MM.1S (cell line): ENCODE measurements around the gene BFSP1.

ENCODE experiments used
- EZH2 ChIP-seq: fragments of 300-600 bp; sonication (generic); optimal IDR thresholded peaks from 2 replicates; pipeline ENCODE3; 2017; ENCODE audit warnings: low read depth, mild to moderate bottlenecking, antibody characterized with exemption, low read length, mixed read lengths
- EZH2phosphoT487 ChIP-seq: fragments of 300-600 bp; sonication (generic); IDR thresholded peaks from 2 replicates; pipeline ENCODE4 v1.6.1; 2018; ENCODE audit warnings: antibody characterized with exemption, low read length
- TF ChIP-seq, protein P1 (sequence below): fragments of 300-600 bp; sonication (generic); IDR thresholded peaks from 2 replicates; pipeline ENCODE4 v1.5.1; 2016; ENCODE audit warnings: antibody characterized with exemption, low read length, mixed read lengths

DNA sequence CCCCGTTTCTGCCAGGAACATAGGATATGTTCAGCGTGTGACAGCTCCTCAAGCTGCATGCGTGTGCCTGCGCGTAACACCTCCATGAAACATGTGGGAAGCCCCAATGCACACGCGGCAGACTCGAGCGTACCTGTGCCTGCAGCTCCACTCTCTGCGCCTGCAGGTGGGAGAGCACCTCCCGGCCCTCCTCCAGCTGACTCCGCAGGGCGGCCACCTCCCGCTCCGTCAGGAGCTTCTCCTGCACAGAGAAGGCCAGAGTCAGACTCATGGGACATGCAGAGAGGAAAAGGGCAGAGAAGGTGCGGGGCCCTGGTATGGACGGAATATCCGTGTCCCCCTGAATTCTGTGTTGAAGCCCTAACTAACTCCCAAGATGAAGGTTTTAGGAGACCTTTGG, 22.4 kb downstream of the BFSP1 start:
- TF ChIP-seq, protein P1, sequence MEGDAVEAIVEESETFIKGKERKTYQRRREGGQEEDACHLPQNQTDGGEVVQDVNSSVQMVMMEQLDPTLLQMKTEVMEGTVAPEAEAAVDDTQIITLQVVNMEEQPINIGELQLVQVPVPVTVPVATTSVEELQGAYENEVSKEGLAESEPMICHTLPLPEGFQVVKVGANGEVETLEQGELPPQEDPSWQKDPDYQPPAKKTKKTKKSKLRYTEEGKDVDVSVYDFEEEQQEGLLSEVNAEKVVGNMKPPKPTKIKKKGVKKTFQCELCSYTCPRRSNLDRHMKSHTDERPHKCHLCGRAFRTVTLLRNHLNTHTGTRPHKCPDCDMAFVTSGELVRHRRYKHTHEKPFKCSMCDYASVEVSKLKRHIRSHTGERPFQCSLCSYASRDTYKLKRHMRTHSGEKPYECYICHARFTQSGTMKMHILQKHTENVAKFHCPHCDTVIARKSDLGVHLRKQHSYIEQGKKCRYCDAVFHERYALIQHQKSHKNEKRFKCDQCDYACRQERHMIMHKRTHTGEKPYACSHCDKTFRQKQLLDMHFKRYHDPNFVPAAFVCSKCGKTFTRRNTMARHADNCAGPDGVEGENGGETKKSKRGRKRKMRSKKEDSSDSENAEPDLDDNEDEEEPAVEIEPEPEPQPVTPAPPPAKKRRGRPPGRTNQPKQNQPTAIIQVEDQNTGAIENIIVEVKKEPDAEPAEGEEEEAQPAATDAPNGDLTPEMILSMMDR, result no peak
- TF ChIP-seq EZH2, result no peak
- TF ChIP-seq EZH2phosphoT487, result no peak
